DMS 273 (cell line): ENCODE data around the gene PHACTR2.
"Not testable (repeated sequence)": the region's sequence is repeated elsewhere in the genome, so short reads cannot be mapped to it uniquely, and the experiment has no call there.

ENCODE experiments used
- DNase-seq: peaks from one replicate; lab custom pipeline; 2025; ENCODE audit not compliant: unreplicated experiment; lab: John Stamatoyannopoulos, UW

The PHACTR2 gene

GRCh38 chr6:143677891-143678791 lies at the start of gene PHACTR2:
PHACTR2 (plus strand) TSS chr6:143677965; CDS start chr6:143678164, 199 bp downstream.
- DNase-seq: peak; percentile 76

DNA sequence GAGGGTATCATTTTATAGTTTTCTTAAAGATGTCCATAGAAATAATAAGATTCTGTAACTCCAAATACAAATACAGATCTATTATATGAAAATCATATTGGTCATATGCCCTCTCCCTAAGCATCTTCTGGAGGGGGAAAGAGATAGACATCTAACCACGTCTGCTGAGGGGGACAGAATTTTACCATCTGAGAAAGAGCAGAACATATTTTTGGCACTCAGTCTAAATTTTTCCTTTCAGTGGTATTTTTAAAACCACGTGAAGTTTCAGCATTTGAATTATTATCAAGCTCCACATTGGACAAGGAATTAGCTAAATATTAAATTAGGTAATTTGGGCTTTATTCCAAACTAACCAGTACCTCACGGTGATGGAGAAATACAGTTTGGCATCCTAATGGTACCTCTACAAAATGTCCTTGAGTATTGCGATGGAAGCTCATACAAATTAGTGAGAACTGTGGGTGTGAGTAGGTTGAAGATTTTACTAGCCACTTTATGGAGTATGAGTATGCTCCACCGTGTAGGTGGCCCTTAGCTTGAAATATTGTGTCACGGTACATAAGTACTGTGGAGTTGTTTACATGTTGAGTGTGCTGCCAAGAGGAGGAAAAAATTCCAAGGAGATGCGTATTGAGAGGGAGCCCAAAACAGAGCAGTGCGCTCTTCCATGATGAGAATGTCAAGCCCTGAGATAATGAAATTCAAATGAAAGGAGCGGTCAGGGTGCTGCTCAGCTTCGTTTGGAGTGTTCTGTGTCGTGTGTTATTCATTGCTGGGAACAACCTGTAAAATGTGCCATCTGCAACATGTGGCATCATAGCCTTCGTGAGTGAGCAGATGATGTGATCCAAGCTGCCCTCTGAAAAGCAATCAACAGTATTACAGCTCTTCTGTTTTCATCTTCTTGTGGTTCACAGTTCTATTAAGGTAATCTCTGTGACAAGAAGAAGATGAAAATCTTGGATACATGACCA lies 48.4 kb upstream of the PHACTR2 start:
- peak; percentile 11 for DNase-seq

DNA sequence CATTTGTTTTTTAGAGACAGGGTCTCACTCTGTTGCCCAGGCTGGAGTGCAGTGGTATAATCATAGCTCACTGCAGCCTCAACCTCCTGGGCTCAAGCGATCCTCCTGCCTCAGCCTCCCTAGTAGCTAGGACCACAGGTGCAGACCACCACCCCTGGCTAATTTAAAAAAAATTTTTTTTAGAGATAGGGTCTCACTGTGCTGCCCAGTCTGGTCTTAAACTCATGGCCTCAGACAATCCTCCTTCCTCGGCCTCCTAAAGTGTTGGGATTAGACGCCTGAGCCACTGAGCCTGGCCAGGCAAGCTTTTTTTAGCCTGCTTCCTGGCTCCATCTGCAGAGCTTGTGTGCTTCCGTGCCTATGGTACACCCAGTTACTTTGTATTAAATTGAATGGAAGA lies 46.6 kb upstream of the PHACTR2 start:
- not testable (repeated sequence) for DNase-seq

- DNase-seq: no peak
Observed at GRCh38 chr6:143632894-143633293, 44.9 kb upstream of the PHACTR2 start.

DNA sequence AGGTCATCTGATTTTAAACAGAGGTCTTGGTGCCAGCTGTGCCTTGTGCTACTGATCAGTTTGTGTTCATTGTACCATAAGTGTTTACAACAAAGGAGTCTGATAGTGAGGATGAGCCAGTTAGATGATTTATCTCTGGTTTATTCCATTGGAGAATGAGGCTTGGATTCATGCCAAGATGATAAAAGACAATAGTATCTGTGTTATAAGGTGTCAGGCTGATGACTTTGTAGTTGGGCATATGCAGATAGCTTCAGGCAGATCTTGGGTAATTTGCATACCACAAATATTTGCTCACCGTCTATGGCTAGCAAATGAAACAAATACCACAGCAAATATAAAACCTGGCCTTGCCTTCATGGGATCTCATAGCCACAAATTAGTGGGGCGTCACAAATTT lies 43.3 kb upstream of the PHACTR2 start:
- DNase-seq: peak; percentile 3

GRCh38 chr6:143637691-143638090 lies 40.1 kb upstream of the PHACTR2 start:
- DNase-seq: no peak

DNA sequence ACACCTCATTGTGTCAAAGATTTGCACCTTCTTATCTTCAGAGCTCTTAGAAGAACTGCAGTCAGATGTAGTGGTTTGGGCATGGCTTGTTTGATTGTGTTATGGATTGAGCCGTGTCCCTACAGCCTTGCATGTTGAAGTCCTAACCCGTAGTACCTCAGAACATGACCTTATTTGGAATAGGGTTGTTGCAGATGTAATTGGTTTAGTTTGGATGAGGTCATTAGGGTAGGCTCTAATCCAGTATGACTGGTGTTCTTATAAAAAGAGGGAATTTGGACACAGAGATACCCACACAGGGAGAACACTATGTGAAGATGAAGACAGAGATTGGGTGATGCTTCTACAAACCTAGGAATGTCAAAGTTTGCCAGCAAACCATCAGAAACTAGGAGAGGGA lies 35.4 kb upstream of the PHACTR2 start:
- DNase-seq: no peak

- DNase-seq: no peak
Observed at GRCh38 chr6:143647191-143647590, 30.6 kb upstream of the PHACTR2 start.

GRCh38 chr6:143647732-143648131 lies 30.0 kb upstream of the PHACTR2 start:
- no peak for DNase-seq

DNA sequence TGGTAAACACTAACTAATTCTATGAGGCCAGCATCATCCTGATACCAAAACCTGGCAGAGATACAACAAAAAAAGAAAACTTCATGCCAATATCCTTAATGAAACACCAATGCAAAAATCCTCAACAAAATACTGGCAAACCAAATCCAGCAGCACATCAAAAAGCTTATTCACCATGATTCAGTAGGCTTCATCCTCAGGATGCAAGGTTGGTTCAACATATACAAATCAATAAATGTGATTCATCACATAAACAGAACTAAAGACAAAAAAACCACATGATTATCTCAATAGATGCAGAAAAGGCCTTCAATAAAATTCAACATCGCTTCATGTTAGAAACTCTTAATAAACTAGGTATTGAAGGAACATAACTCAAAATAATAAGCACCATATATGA lies 28.4 kb upstream of the PHACTR2 start:
- DNase-seq: not testable (repeated sequence)

DNA sequence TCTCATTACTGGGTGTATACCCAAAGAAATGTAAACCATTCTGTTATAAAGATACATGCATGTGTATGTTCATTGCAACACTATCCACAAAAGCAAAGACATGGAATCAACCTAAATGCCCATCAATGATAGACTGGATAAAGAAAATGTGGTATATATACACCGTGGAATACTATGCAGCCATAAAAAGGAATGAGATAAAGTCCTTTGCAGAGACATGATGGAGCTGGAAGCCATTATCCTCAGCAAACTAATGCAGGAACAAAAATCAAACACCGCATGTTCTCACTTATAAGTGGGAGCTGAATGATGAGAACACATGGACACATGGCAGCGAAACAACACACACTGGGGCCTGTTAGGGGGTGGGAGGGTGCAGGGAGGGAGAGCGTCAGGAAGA lies 26.4 kb upstream of the PHACTR2 start:
- not testable (repeated sequence) for DNase-seq

GRCh38 chr6:143652841-143653331 lies 24.9 kb upstream of the PHACTR2 start:
- DNase-seq: peak; percentile 9

DNA sequence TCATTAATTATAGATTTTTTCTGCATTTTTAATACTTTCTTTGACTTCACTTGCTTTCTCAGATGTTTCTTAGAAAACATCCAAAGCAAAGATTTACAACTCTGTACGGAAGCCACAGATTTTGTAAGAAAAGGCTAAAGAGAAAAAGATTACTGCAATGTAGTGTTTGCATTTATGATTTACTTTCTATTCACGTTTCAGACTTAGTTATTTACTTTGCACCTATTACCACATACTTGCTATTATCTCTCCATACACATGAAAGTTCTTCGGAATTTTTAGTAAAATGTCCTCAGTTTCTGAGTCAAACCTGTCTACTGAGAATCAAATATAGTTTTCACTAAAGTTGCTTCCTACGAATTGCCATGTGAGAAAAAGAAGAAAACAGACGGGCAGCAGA lies 22.2 kb upstream of the PHACTR2 start:
- no peak for DNase-seq

DNA sequence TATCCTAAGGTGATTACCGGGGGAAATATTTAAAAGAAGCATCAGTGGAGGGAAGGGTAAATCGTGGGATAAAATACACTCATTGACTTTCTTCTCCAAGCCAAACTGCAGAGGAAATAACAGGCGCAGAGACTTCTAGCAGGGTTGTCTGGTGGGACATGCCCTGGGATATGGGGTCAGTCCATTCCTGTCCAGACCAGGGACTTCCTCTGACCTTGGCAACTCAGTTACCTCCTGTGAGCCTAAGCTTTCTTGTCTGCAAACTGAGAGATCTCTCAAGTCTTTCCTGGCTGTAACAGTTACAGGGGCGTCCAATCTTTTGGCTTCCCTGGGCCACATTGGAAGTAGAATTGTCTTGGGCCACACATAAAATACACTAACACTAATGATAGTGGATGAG lies 21.7 kb upstream of the PHACTR2 start:
- no peak for DNase-seq

DNA sequence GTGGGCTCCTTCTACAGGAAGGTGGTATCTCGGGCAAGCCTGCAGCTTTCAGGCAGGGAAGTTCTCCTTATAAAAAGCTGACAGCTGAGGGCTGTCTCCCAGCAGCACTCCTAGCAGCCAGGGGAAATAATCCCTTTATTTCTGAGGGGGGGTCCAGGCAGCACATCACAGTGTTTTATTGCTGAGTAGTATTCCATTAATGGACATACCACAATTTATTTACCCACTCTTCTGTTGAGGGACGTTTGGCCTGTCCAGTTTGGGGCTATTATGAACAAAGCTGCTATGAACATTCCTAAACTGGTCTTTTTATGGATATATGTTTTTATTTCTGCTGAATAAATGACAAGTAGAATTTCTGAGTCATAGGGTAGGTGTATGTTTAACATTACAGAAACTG lies 20.0 kb upstream of the PHACTR2 start:
- DNase-seq: no peak

DNA sequence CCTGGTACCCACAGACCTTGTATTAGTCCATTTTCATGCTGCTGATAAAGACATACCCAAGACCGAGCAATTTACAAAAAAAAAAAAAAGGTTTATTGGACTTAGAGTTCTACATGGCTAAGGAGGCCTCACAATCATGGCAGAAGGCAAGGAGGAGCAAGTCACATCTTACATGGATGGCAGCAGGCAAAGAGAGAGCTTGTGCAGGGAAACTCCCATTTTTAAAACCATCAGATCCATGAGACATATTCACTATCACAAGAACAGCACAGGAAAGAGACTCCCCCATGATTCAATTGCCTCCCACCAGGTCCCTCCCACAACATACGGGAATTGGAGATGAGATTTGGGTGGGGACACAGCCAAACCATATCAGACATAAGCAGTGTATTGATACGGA lies 17.6 kb upstream of the PHACTR2 start:
- not testable (repeated sequence) for DNase-seq

GRCh38 chr6:143664171-143664570 lies 13.6 kb upstream of the PHACTR2 start:
- no peak for DNase-seq

GRCh38 chr6:143666007-143666406 lies 11.8 kb upstream of the PHACTR2 start:
- not testable (repeated sequence) for DNase-seq

DNA sequence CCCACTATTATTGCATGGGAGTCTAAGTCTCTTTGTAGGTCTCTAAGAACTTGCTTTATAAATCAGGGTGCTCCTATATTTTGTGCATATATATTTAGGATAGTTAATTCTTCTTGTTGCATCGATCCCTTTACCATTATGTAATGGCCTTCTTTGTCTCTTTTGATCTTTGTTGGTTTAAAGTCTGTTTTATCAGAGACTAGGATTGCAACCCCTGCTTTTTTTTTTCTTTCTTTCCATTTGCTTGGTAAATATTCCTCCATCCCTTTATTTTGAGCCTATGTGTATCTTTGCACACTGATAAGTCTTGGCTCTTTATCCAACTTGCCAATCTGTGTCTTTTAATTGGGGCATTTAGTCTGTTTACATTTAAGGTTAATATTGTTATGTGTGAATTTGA lies 8.3 kb upstream of the PHACTR2 start:
- not testable (repeated sequence) for DNase-seq

DNA sequence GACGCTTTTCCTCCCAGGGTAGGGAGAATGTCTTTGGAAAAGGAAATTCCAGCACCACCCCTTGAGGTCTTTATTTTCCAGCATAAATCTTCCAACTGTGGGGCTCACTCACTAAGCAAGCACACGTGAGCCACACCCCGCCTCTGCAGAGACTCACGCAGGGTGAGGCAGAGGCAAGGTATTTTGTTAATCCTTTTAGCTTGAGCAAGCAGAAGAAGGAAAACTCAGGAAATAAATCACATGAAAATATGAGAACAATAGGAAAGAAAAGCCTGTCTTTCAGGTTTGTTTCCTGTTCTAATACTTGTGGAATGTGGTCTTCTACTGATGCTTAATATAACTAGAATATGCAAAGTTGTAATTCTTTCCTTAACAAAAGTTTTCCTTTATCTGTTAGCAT lies 4.1 kb upstream of the PHACTR2 start:
- DNase-seq: no peak
